ENCODE measurements around the gene LTO1. TPM values are rescaled to one million over a fixed set of nuclear protein-coding genes. Genes with fewer than 3 reads are reported as not detected.

The LTO1 gene
- total and polyA plus RNA-seq, 2 of the 13 experiments (the other 11 are each of a cell fraction or from before 2014, with no cell fraction given) = 11.8 to 15.0 TPM

- TF ChIP-seq HMGXB3 (CRISPR knock-in tag; IDR thresholded peaks at IDR 0.05; ENCODE audit: borderline replicate concordance) (0 out of 2 replicates have a peak, but pooled peaks have one; percentile 32), ZNF280D (CRISPR knock-in tag; IDR thresholded peaks at IDR 0.05) (no peak), ZNF605 (CRISPR knock-in tag; IDR thresholded peaks at IDR 0.05) (peak; percentile 22; the same call in 1 of the 2 replicates), ATF6 (CRISPR knock-in tag; conservative IDR thresholded peaks at IDR 0.05) (no peak), POLR2AphosphoS5 (IDR thresholded peaks at IDR 0.05; ENCODE audit: low read depth, low read length) (peak; percentile 99), KAT8 (CRISPR knock-in tag; IDR thresholded peaks at IDR 0.05) (peak; percentile 56; the same call in 1 of the 2 replicates), ZFP91 (CRISPR knock-in tag; IDR thresholded peaks at IDR 0.05; ENCODE audit: borderline replicate concordance) (peak; percentile 78), BCL6 (CRISPR knock-in tag; IDR thresholded peaks at IDR 0.05) (peak; percentile 68), TMF1 (CRISPR knock-in tag; IDR thresholded peaks at IDR 0.05; ENCODE audit: low read depth) (no peak), ZNF225 (CRISPR knock-in tag; IDR thresholded peaks at IDR 0.05) (0 out of 2 replicates have a peak, but pooled peaks have one; percentile 30), HMG20A (CRISPR knock-in tag; IDR thresholded peaks at IDR 0.05; ENCODE audit: borderline replicate concordance) (no peak), KAT7 (CRISPR knock-in tag; IDR thresholded peaks at IDR 0.05; ENCODE audit: borderline replicate concordance) (peak; percentile 77), ZNF510 (CRISPR knock-in tag; IDR thresholded peaks at IDR 0.05; ENCODE audit: low read depth) (no peak), ATF3 (CRISPR knock-in tag; IDR thresholded peaks at IDR 0.05) (no peak), HOXD1 (CRISPR knock-in tag; IDR thresholded peaks at IDR 0.05) (peak; percentile 39; the same call in 1 of the 2 replicates), TOE1 (CRISPR knock-in tag; IDR thresholded peaks at IDR 0.05) (peak; percentile 55; the same call in 1 of the 2 replicates), ZNF670 (CRISPR knock-in tag; IDR thresholded peaks at IDR 0.05; ENCODE audit: borderline replicate concordance) (no peak)
Observed at GRCh38 chr11:69640995-69641581, 34.1 kb downstream of the LTO1 start, which contains the start of gene CCND1 (continued).

All from HepG2 (cell line).